Suprapubic skin (tissue), 3 donors: ENCODE measurements around the gene KIAA0930.

Experiments used
- CTCF ChIP-seq, 2 donors: fragments of 200-600 bp in 1 of 2; fragments of 450-650 bp in 1 of 2; sonication (generic) in 1 of 2; IDR thresholded peaks; one replicate each; pipeline ENCODE4 v1.5.1; 2016 to 2019; ENCODE audit warnings: antibody characterized with exemption in 2 of 2, mild to moderate bottlenecking in 1 of 2, moderate library complexity in 1 of 2
- EP300 ChIP-seq: sonication (generic); formaldehyde crosslinking; IDR thresholded peaks from one replicate; pipeline ENCODE4 v1.6.1; 2017; ENCODE audit warnings: antibody characterized with exemption
- POLR2A ChIP-seq, 2 donors: fragments of 450-650 bp; IDR thresholded peaks; one replicate each; pipeline ENCODE4 v1.6.1; 2017; ENCODE audit warnings: antibody characterized with exemption in 2 of 2, mild to moderate bottlenecking in 2 of 2, moderate library complexity in 2 of 2

GRCh38 chr22:45265535-45265934, 24.8 kb upstream of the KIAA0930 start:
- TF ChIP-seq POLR2A (IDR thresholded peaks at IDR 0.05) (no peak), CTCF (IDR thresholded peaks at IDR 0.05) (no peak), EP300 (no peak)
